NCI-H1930 (cell line): Measurements from ENCODE around the gene DNER.
"Not testable (repeated sequence)": the region's sequence is repeated elsewhere in the genome, so short reads cannot be mapped to it uniquely, and the experiment has no call there.

Source experiments
- DNase-seq, 2 experiments: peaks; one replicate each; lab custom pipeline; 2025; lab: John Stamatoyannopoulos, UW

Gene DNER

GRCh38 chr2:229563388-229563787, 151.0 kb downstream of the DNER start:
- DNase-seq = no peak

DNA sequence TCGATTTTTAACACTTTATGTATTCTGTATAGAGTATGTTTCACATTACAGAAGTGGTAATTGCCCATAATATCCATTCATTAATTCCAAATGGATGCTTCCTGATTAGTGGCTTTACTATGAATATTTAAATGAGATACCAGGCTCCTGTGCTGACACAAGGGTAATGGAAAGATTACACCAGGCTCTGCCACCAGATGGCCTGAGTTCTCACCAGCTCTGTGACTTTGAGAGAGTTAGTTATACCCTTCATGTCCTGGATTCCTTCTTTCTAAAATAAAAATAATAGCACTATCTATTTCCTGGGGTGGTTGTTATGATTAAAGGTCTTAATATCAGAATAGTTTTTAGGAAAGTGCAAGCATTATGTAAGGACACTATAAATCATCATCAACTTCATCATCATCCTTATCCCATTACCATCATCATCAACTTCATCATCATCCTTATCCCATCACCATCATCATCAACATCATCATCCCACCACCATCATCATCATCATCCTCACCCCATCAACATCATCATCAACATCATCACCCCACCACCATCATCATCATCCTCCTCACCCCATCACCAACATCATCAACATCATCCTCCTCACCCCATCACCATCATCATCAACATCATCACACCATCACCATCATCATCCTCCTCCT, 151.8 kb downstream of the DNER start:
- no peak for DNase-seq

DNA sequence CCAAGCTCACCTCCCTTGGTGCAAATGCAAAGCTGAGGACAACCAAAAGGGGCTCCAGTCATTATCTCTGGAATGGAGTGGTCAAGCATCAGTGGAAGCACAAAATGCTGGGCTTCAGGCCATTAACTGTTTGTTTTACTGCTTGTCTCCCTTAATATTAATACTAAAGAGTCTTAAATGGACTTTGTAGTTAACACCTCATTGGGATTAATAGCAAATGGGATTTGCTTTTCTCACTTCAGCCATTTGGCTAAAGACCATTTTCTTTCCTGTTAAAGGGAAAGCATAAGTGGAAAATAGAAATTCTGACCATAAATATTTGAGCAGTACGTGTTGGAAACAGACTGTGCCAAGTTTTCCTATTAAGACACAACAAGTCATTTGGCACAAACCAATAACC, 154.4 kb downstream of the DNER start:
- DNase-seq = no peak

GRCh38 chr2:229553091-229553490, 161.3 kb downstream of the DNER start:
- DNase-seq = no peak

- DNase-seq = no peak
These were observed 171.0 kb downstream of the DNER start for GRCh38 chr2:229543176-229543873.

DNA sequence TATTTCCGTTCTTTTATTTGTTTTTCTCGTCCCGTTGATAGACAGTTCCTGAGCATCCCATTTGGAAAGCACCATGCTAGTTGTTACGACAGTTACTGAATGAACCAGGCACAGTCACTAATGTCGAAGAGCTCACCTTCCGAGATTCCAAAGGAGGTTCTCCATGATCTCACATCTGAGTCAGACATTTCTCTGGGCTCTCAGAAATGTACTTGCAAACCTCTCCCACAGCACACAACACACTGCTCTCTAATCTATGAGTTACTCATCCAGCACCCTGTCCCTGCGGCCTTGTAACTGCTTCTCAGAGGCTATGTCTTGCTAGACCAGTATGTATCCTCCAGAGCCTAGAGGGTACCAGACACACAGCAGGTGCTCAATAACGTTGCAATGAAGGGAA, 174.7 kb downstream of the DNER start:
- DNase-seq = no peak

- DNase-seq = no peak
These were observed 182.8 kb downstream of the DNER start for GRCh38 chr2:229531594-229531993.

DNA sequence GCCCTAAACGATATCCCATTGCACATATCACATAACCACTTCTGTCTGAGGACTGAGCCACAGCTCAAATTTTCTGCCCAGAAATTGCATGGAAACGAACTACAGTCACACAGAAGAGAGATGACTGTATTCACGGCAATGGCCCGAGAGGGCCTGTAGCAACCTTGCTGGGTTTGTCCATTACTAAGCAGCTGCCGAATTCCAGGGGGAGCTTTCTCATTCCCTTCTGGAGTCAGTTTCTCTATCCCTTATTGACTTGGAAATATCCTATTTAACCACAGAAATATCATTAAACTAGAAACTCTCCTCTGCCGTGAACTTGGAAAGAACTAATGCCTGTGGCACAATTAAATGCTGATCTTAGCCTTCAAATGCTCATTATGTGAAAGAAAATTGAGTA, 183.9 kb downstream of the DNER start:
- DNase-seq = no peak

DNA sequence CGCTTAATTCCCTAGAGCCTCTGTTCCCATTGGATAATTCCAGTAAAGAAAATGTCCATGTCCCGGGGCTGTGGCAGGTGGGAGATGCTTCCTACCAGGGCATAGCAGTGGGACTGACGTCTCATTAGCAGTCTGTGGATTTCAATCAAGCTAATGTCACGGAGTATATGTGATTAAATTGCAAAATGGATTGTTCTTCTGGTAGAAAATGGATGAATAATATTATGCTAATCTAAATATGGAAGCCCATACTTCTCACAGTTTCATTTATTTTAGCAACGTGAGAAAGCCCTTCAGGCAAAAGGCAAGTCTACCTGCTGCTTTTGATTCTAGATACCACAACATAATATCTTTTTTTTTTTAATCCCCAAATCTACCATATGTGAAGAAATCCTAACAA, 185.5 kb downstream of the DNER start:
- DNase-seq = no peak

DNA sequence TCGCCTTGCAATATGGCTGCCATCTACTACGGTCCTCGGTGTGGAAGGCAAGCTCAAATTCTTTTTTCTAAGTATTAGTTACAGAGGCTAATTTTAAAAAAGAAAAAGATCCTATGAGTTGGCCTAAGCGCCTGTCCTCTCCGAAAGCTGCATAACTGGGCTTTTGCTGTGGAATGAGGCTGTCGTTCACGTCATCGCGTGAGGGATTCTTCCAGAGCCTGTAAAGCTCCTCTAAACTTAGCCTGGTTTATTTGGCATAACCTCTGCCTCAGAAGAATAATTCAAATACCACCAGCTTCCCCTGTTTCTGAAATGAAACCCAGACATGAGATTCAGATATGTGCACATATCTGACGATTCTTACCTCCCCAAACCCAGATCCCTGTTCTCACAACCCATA, 187.4 kb downstream of the DNER start:
- no peak for DNase-seq

GRCh38 chr2:229524799-229525198, 189.6 kb downstream of the DNER start:
- DNase-seq = no peak

- no peak for DNase-seq
These were observed 190.7 kb downstream of the DNER start for GRCh38 chr2:229523663-229524062.

GRCh38 chr2:229521576-229521975, 192.8 kb downstream of the DNER start:
- DNase-seq = no peak

- no peak for DNase-seq
These were observed 193.7 kb downstream of the DNER start for GRCh38 chr2:229520691-229521096.

- DNase-seq = no peak
These were observed 194.5 kb downstream of the DNER start for GRCh38 chr2:229519655-229520430.

GRCh38 chr2:229514273-229514895, 200.0 kb downstream of the DNER start:
- DNase-seq = no peak

DNA sequence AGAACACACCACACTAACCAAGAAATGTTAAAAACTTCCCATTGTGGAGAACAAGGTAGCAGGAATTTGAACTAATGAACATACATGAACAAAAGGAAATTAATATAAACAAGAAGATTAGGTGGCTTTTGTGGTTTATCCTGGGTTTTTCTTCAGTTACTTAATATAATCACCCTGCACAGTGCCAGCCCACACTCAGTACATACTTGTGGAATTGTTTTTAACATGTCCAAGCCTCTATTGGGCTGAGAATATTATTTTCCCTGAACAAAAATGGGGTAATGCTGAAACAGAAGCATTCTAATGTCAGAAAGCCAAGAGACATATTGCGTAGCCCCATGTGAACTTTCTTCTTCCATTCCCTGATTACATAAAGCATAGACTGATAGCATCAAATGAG, 202.8 kb downstream of the DNER start:
- DNase-seq = no peak

- not testable (repeated sequence) for DNase-seq
These were observed 207.7 kb downstream of the DNER start for GRCh38 chr2:229506699-229507098.

GRCh38 chr2:229501051-229501794, 213.1 kb downstream of the DNER start:
- no peak for DNase-seq

DNA sequence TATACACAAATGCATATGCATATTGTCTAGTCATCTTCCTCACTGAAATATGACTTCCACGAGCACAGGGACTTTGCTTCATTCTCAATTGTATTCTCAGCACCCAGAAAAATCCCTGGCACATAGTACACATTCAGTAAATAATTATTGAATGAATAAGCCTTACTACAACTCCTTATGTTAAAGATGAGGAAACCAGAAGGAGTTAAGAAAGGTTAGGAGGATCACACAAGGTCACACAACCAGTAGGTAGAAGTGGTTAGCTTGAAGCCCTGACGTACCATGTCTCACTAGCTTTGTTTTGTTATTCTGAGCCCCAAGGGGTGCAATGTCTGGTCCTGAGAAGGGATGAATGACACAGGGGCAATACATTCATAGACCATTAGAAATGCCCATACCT, 222.3 kb downstream of the DNER start:
- DNase-seq = no peak

DNA sequence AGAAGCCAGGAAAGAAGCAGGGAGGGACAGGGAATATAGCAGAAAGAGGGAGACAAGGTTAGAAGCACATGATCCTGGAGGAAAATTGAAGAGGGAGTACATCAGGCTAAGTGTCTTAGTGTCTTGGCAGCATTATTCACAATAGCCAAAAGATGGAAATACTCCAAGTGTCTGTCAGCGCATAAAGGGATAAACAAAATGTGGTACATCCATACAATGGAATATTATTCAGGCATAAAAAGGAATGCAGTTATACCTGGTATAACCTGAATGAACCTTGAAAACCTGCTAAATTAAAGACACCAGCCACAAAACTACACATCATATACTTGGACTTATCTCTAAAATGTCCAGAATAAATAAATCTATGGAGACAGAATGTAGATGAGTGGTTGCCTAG, 224.2 kb downstream of the DNER start:
- no peak for DNase-seq

DNA sequence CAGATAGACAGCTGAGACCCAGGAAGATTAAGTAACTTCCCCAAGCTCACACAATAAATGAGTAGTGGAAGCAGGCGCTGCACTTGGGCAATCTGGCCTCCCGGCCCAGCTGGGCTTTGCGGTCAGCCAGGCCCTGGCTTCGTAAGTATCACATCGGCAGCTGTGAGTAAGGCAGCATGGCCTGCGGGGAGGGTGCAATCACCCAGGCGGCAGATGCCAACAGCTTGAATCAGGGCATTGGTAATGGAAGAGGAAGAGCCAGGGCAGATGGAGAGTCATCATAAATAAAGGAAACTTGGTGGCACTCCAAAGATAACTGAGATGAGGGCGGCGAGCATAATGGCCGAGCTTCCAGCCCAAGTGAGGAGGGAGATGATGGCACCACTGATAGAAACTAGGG, 225.3 kb downstream of the DNER start:
- no peak for DNase-seq
